GM12801 (cell line): ENCODE results near the gene CDCA8.

ENCODE experiments used
- TF ChIP-seq, protein P1 (sequence below): IDR thresholded peaks from one replicate; pipeline ENCODE4 v1.5.1; 2011; ENCODE audit warnings: control low read depth; ENCODE audit not compliant: insufficient read length; ENCODE audit errors: extremely low read depth

CDCA8 gene

DNA sequence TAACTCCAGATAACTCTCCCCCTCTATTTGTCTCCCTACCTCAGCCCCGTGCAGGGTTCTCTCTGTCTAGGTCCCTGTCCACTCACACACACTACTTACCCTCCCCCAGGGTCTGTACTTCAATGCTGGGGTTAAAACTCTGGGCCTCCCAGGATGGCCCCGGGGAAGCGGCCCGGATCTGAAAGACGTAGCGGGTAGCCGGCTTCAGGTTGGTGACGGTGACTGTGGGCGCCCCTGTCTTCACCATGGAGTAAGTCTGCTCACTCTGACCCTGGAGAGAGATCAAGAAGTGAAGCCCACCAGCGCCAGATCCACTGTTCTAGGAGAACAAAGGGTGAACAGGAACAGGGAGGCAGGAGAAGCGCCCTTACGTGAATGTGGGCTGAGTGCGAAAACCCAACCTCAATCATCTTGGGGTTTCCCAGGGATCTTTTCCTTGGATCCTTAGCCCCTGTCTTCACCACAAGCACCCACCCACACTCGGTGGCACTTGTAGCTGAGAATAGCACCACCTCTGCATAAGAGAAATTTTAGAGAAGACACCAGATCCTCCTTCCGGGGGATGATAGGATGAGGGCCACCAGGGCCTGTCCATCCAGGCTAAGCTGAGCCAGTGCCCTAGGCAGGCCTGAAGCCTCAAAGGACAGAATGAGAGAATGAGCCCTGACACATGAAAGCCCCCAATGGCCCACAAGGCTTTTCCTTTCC is 39.1 kb downstream of the CDCA8 start:
- TF ChIP-seq, protein P1, sequence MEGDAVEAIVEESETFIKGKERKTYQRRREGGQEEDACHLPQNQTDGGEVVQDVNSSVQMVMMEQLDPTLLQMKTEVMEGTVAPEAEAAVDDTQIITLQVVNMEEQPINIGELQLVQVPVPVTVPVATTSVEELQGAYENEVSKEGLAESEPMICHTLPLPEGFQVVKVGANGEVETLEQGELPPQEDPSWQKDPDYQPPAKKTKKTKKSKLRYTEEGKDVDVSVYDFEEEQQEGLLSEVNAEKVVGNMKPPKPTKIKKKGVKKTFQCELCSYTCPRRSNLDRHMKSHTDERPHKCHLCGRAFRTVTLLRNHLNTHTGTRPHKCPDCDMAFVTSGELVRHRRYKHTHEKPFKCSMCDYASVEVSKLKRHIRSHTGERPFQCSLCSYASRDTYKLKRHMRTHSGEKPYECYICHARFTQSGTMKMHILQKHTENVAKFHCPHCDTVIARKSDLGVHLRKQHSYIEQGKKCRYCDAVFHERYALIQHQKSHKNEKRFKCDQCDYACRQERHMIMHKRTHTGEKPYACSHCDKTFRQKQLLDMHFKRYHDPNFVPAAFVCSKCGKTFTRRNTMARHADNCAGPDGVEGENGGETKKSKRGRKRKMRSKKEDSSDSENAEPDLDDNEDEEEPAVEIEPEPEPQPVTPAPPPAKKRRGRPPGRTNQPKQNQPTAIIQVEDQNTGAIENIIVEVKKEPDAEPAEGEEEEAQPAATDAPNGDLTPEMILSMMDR, result no peak

DNA sequence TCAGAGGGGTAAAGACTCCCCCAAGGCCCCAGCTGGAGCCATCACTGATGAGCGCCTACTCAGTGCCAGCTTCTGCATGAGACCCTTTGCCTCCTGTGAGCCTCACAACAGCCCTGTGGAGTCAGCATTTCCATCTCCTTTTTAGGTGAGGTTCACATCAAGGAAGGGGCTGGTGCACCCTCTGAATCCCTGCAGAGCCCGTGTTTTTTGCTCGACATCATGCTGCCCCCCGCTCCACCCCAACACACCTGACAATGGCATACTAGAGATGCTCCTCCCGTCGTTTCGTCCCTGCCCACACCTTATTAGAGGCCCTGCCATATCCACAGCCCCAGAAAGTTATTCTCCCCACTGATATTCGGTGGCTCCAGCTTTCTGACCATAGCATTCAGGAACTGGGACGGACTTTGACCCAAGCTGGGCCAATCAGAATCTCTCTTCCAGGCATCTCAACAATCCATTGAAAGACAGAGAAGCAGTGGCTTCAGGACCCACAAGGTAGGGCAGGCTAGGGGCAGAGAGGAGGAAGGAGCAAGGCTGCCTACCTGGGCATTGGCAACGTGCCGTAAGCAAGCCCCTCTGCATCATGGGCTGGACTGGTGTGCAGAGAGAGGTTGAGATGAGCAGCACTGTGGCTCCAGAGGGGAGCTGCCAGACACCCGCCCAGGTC is 39.9 kb downstream of the CDCA8 start:
- TF ChIP-seq, protein P1, result no peak

DNA sequence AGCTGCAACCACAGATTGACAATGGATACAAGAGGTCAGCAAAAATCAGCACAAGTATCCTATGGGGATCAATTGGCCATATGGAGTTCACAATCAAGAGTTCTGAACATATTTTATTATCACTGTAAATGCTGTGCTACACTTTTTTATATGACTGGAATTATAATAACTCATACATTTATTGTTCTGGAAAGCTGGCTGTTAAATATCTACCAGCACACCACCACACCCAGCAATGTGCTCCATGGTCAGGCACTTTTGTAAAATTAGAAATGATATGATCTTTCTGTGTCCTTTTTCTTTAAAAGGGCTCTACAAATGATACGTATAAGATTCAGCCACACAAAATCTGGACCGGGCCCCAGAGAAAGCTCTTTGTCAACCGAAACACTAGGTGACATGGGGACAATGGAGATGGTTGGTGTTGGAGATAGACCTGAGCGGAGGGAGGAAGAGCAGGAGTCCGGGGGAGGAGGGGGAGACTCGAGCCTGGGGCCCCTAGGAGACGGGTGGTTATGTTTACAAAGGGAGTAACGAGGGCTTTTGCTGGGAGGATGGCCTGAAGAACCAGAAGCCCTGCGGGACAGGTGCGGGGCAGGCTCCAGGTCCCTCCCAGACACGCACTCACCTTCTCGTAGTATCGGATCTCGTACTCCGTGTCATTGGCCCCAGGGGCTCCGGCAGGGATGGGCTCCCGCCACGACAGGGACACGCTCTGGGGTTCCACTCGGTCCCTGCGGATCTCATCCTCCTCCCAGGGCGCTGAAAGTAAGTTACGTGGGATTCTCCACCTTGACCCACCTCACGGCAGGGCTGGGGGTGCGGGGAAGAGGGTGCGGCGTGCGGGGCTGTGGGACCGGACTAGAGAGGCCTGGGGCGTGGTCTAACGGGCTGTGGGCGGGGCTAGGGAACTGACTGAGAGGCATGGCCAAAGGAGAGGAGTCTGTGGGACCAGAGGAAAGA is 42.6 kb downstream of the CDCA8 start:
- TF ChIP-seq, protein P1, result no peak

DNA sequence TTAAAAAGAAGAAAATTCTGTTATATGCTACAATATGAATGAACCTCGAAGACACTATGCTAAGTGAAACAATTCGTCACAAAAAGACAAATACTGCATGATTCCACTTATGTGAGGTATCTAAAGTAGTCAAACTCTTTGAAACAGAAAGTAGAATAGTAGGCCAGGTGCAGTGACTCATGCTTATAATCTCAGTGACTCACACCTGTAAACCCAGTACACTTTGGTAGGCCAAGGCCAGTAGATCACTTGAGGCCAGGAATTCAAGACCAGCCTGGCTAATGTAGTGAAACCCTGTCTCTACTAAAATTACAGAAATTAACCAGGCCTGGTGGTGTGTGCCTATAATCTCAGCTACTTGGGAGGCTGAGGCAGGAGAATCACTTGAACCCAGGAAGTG is 46.9 kb downstream of the CDCA8 start:
- TF ChIP-seq, protein P1, result no peak

DNA sequence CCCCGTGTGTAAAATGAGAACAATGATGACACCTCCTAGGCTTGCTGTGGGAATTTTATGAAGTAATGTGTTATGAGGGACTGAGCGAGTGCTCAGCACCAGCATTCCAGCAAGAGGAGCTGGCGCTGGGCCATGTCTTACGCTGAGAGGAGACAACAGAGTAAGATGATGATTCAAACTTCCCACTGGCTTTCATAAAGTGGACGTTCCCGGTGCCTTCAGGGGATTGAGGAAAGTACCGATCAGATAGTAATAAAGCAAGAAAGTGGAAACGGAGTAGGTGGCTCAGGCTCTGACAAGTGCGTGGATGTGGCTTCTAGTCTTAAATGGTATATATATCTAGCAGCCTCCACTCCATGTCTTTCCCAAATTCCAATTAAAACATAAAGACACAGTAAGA is 48.8 kb downstream of the CDCA8 start:
- TF ChIP-seq, protein P1, result no peak

DNA sequence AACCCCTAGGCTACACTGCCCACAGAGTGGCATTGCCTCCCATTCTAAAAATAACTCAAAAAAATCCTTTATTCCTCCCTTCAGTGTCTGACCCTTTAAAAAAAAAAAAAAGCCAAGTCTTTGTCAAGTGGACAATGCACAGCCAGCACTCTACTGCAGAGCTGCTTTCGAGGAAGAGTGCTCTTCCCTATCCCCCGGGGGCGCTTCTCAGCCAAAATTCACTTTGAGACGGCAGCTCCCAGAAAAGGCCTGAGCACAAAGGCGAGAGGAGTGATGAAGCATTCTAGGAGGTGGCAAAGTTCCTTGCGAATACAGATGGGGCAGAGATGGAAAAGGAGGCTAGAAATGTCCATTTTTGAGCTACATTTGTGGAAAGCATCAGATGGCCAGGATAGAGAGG is 49.3 kb downstream of the CDCA8 start:
- TF ChIP-seq, protein P1, result no peak

DNA sequence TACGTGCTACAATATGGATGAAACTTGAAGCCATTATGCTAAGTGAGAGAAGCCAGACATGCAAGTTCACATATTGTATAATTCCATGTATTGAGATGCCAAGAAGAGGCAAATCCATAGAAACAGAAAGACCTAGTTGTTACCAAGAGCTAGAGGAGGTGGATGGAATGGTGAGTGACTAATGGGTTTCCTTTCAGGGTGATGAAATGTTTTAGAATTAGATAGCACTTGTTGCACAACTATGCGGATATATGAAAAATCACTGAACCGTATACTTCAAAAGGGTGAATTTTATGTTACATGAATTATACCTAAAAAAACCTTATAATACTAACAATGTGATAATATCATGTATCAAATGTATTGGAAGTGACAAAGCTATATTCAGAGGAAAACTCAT is 54.5 kb downstream of the CDCA8 start:
- TF ChIP-seq, protein P1, result no peak
